Measurements from ENCODE around the gene TCF4.

TCF4 gene

DNA sequence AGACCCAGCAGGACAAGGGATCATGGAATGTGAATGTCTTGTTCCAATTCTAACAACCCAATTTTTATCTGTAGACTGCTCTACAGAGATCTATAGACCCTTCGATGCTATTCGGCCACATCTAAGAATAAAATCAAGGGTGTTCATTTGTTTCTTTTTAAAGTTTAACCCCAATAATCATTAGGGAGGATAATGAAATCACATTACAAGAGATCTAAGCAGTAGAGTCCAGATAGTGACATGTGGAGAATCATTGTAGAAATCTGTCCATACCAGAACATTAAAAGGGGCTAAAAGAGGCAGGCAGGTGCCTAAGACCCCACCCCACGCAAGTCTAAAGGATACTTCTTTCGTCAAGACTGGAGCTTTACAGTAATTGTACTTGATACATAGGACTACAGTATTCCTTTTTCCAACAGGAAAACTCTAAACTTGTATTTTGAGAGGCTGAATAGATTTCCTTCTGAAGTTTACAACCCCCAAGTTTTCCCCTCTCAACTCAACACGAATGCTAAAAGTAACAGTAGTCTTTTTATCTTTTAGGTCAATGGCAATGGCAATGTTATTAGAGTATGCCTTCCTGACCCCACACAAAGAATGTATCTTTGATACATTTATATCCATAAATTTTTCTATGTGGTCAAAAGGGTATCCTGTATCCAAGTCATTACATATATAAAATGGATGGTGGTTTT is 183.7 kb downstream of the TCF4 start:
- DNase-seq: no peak

DNA sequence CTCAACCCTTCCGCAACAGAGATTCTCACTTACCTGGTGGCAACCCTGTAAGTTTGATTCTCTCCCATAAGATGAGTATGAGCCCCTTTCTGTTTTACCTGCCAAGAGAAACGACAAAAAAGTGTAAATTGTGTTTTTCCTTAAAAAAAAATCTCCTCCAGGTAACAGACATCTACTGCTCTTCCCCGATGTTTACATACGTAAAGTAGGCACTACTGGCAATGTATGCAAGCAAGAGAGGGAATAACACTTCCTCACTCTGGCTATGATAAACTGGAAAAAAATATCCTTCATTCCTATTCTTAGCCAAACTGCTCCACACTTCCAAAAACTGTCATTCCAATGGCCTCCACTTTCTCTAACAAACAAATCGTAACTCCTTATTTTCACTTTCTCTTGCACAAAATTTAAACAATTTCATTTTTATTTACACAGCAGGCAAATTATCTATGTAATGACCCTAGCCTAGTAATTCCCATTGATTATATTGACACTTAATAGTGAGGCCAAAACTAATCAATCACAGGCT is 184.5 kb downstream of the TCF4 start:
- DNase-seq: peak; percentile 37

DNA sequence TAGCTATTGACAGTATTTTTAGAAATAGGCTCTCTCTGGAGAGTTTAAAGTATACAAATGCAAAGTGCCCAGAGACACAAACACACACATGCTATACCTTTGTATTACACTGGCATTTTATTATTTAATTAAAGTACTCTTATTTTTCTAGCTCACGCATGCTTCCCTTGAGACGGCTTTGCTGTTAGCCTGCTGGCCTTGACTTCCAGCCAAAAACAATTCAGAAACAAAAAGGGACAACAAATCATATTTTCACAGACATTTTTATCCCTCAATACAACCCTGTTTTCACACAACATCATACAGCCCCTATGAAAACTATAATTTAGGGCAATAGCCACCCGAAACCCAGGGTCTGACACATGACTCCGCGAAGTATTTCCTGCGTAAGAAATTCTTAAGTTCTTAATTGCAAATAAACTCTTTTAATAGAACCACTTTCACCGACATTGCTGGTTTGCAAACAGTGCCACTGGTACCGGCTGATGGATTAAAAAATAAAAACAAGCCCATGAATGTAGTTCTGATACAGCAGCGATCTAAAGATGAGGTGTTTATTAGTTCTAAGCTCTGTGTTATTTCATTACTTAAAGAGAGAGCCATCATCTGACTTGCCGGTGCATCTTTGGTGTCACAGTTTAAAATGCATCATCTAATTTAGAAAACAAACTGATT is 185.1 kb downstream of the TCF4 start:
- DNase-seq: no peak

DNA sequence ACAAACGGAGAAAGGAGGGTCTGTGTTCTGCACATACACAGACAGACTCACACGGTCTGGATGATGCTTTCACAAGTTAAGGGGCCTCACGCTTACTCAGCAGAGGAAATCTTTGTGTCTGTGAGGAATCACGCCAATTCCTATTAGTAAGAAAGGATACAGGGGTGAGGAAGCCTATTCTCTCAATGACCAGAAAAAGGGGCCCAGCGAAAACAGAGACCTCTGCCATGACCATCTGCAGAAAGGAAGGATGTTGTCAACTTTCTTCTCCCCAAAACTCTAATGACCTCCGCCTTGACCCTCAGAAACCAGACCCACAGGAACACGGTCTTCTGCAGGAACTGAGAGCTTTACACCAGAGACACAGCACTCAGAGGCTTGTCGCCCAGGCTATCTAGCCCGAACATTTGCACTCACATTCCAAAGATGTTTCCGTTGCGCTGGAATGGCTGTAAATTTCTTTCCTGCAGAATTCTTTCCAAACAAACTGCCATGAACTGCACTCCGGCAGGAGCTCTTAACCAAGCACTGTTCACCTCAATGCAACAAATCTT is 186.3 kb downstream of the TCF4 start:
- DNase-seq: no peak

DNA sequence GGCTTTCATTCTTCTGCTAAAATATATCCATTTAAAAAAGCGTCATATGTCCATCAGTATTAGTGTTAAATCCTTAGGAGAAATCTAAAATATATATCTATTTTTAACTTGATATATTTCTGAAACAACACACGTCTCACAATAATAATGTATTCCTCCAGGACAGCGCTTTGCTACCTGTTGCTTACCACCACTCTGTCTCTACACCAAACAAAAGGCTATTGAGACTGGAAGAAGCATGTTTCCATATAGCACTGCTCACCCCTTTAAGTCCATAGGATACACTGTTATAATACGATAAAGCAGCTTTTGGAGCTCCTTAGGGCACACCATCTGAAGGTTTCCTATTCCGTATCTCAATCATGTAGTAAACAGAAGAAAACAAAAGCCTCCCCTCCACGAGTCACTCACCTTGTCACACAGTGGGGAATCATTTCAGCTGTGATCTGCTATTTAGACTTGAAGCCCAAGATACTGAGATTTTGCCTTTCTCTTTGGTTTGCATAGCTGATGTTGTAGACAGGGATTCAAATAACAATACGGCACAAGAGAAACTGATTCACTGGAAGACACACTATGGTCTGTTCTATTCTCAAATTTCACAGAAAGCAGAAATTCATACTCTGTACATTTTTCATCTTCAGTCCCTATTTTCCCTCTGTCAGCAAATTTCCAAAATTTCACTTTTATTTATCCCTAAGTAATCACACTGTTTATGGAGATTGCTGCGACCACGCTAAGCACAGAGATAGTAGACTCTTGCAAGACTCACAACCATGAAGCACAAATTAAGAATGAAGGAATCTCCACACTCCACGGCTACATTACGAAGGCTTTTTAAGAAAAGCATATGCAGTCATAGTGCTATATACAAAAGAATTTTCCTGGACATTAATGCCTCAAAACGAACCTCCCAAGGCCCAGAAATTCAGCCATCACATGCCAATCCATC is 187.1 kb downstream of the TCF4 start:
- peak; percentile 23 for DNase-seq

DNA sequence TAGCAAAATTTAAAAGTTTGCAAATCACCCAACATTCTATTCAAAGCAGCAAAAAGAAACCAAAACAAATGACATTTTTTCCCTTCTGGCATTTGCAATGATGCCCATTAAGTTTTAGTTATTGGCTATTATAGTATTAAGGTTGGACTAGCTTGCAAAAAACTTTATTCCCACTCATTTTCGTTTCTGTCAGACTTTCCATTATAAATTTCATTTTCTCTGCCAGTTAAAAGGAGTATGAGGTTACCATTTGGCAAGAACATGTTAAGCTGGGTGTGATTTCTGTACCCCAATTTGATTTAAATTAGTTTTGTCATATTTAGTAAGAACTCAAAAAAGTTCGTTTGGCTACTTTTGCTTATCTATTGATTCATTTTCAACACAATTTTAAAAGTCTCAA is 187.9 kb downstream of the TCF4 start:
- no peak for DNase-seq

DNA sequence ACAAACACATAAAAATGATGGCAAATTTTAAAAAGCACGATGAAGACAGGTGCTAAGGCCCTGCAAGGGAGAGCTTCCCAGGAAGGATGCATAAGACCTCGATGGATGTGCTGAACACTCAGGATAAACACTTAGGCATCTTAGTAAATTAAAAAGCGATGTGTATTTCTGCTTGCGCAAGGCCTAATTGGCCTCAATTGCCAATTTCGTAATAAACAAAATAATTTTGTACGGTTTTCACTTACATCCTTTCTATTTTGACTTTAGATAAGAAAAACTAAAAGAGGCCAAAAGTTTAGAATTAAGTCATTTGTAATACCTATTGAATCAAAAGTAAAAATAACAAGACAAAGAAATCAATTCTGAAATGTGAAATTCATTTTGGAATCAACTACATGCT is 189.1 kb downstream of the TCF4 start:
- DNase-seq: no peak

DNA sequence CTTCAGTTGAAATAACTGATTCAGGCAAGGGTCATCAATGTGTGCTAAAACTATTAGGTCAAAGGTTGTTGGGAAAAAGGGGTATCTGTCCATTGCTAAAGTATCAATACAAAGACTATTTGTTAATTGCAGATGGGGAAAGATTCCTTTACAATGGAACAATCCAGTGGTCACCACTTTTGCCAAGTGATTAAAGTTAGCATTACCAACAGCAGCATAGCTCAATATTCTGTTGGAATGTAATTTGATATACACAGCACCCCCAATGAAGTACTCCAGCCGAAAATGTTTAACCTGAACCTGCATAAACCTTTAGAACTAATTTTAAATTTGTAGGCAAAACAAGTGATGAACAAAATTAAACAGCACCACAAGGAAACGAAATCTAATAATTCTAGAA is 191.0 kb downstream of the TCF4 start:
- DNase-seq: no peak

DNA sequence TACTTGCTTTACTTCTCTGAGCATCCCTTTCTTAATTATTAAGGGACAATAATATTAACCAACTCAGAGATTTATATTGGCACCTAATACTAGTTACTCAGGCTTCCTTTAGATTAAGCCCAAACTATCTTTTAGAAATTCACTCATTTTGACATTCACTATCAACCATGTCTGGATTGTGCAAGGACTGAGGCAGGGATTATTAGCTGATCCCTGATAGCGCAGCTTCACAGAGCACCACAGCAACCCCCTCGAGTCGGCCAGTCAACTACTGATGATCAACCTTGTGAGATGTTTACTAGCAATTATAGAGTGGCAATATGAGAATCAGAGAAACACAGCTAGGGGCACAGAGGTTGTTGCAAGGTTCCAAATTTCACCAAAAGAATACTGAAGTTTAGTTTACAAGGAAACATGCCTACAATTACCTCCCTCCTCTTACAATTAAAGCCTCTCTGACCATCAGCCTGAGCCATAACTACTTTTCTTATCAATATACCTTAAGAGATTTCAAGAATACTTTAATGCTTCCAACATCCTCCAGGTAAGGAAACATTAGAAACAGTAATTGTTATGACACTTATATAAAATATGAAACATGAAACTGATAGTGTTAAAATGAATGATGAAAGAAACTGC is 191.6 kb downstream of the TCF4 start:
- no peak for DNase-seq

DNA sequence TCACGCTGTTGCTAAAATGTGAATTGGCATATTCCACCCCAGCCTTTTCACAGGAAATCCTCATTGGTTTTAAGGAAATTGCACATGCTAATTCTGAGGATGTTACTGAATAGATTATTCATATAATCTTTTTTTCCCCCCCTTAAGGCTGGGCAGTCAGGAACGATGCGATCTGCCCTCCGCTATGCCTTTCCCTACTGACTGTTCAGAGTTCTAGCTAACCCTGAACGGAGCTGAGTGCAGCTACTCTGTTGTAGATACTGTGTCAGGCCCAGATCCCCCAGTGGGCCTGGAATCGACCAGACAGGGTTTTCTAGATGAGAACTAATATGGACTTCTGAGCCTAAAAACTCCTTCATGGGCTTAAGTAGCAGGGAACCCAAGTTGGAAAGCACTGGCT is 192.2 kb downstream of the TCF4 start:
- DNase-seq: no peak

DNA sequence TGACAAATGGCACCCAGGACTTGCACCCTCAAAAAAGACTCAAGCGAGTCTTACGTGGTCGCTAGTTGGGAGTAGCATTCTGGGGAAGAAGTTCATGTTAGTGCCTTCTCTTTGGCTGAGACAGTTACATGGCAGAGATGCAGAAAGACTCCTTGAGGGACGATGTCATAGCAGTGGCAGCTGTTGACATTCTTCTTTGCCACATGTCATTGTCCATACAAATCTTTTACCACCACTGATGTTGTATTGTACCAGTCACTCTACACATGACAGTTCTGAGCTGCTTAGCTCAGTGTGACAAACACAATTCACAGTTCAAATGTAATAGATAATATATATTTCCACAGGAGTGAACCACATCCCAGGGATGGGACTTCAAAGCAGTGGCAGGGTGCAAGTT is 197.1 kb downstream of the TCF4 start:
- DNase-seq: no peak

DNA sequence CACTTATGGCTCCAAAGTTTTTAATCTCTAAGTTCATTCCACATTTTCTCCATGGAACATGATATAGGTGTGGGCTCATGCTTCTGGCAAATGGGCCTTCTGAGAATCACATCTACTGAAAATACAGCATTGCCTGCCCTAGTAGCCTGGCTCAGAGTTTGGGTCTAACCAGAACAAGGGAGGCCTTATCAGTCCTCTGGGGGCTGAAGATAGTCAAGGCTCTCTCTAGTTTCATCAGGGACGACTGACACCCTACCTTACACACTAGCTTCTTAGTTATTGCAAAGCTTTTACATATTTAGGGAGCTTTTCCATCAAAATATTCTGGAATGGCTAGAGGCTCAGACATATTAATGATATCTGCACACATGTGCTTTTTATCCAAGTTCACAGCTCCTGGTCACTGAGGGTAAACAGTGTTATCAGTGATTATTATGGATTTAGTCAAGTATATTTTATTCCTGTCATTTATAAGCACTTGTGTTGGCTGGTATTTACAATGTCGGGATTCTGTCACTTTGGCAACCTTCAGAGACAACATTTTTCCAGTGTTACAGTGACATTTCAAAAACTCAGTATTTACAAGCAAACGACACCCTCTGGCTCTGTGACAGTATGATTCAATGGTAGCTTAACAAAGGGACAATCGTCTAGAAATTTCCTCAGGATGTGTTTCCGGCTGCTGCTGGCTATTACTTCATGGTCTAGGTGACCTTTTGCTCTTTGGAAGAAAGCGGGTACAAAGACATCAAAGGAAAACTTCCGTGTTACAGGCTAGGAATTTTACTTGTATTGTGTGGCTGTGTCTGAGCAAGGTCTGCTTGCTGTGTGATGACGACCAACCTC is 200.6 kb downstream of the TCF4 start:
- no peak for DNase-seq

DNA sequence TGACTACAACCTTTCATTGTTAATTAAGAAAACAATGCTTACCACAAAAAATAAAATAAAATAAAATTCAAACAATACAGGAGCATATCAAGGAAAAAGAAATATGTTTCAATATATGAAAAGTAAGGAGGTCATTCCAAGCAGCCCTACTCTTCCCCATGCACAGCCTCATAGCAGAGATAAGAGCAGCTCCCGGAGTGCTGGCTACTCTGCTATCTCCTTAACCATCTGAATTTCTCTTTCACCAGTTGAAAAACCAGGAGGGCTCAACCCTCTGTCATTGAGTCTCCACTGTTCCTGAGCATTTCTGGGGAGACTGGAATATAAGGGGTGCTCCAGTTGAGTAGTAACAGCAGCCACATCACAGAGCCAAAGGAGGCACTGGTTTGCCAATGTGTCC is 201.4 kb downstream of the TCF4 start:
- DNase-seq: no peak

DNA sequence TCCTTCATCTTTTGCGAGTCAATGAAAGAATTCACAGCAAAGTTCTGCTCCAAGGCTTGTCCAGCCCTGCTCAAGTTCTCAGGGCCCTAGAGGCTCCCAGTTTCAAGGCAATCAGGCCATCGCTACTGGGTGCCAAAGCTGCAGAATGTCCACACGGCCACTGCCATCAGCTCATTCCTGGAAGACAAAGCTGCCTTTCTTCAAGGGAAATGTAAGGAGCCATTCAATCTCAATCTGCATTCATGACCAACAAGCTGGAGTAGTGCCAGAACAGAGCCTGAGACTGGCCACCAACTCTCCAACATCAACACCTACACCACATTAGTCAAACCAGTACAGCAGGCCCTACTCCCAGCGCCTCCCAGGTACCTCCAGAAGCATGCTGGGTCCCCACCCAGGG is 202.2 kb downstream of the TCF4 start:
- DNase-seq: no peak

DNA sequence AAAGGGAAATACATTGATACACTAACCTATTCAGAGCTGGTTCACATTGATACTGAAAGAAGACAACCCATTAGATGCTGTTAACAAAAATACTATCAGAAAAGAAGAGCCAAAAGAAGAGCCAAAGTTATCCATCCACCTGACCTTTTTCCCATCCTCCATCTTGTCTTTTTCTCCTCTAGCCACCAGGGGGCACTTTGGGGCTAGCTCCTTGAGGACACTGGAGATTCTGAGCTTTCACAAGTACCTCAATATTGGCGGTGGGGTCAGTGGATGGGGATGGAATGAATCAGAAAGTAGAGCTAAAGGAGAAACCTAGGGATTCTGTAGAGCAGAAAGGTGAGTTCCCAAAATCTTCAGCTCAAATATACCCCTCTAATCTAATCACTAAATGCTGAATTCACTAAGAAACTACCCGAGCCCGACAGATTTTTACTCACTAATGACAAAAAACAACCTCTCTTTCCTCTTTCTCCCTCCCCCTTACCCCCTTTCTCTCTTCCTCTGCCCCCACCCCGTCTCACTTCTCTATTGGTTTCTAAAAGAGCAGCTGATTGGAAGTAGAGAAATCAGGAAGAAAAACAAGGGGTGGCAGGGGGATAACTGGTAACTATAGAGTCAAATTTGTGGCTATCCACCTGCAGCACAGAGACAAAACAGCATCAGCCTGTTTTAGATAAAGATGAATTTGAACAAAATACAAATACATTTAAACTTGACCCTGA is 203.3 kb downstream of the TCF4 start:
- DNase-seq: no peak

DNA sequence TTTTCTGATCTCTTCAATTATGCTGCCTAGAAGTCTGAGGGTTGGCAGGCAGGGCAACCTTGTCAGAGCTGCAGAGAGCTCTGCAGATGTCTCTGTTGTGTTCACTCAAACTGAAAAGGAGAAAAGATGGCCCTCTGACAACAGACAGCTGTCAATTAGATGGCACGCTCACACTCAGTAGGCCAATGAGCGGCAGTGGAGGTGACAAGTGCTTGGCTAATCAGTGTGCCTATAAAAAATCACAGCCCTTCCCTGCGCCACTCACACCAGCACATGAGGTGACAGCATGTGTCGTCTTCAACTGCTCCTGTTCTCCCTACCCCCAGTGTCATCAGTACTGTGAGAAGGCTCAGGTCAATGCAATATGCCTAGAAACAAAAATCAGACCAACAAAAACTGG is 203.9 kb downstream of the TCF4 start:
- no peak for DNase-seq

DNA sequence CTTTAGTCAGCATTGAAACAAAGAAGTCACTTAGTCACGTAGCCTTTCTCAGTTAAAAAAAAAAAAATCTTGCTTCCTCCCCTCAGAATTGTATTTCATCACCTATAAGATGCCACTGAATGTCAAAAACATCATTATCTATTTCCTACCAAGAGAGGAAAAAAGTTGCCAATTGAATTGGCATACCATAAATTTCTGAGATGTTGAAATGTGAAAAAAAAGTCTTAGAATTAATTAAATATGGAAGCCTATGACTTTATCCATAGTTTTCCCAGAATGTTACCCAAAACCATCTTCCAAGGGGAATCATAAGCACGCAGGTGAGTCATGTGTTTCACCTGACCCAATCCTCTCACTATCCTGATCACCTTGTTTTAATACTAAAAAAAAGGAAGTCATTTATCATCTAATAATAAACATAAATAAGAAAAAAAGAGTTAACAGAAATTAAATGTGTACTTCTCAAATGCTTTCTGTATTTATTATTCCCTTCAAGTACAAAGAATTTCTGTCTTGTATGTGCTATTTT is 205.7 kb downstream of the TCF4 start:
- no peak for DNase-seq

DNA sequence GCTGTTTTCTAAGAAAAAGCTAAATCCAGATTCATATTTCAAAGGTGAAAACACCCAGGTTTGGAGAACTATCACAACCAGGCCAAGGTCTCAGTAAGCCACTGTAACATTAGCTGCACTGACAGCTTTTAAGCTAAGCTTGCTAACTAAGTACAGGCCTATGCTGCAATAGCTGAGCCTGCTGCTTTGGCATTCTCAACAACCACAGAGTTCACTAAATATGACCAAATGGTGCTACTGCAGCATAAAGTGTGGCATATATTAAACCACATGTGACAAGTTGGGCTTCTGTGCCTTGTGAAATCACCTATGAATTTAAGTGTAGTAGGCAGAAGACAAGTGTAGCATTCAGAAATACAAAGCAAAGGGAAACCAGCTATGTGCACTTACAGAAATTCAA is 206.7 kb downstream of the TCF4 start:
- no peak for DNase-seq

DNA sequence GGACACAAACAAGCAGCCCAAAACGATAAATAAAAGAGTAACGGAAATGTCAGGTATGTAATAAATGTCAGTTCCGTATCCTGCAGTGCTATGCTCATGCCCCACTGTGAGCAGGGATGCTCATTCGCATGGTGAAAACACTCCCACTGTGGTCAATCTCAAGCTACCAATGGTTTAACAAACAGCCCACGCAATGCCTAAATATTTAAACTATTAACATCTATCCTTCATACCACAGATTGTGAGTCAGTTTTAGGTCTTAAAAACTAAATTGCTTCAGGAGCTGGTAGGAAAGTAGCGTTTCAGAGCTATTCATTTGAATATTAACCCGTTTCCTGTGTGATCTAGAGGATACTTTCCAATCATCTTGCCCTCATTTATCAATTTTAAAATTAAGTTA is 207.4 kb downstream of the TCF4 start:
- DNase-seq: no peak

DNA sequence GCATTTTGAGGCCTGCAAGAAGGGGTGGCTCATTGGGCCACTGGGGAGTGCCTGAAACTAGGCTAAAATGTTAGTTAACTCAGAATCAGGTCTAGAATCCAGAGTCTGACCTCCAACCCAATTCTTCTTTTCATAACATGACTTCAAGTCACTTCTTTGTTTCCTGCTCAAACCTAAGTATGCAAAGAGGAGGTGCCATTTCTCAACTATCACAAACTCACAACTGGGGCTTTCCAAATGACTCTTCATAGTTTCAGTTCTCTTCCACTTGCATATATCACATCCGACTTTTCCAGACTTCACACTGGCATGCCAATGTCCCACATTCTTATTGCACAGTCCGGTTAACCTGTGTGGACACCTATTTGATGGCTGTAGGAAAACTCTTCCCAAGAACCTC is 211.6 kb downstream of the TCF4 start:
- no peak for DNase-seq

DNA sequence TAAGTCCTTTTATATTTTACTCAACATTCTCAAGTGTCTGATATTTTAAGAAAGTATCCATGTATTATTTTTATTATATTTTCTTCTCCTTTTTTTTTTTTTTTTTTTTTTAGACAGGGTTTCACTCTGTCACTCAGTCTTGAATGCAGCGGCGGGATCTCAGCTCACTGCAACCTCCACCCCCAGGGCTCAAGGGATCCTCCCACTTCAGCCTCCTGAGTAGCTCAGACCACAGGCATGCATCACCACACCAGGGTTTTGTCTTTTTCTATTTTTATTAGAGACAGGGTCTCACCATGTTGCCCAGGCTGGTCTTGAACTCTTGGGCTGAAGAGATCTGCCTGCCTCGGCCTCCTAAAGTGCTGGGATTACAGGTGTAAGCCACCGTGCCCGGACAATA is 212.1 kb downstream of the TCF4 start:
- no peak for DNase-seq
